ENCODE data around the gene NDUFAB1. TPM values are rescaled to one million over a fixed set of nuclear protein-coding genes. Genes with fewer than 3 reads are reported as not detected.

Gene NDUFAB1
- total RNA-seq, 1 experiment from 2014 or later = 98.3 TPM

GRCh38 chr16:23537390-23537789, 58.7 kb downstream of the NDUFAB1 start:
- Mint-ChIP-seq H3K4me3 (ENCODE audit: unreplicated experiment) (no peak overlapping the region), H3K27ac (ENCODE audit: low read depth, unreplicated experiment) (no peak overlapping the region), H3K27me3 (ENCODE audit: insufficient read depth, unreplicated experiment) (no peaks in the 10 kb centered on the region), H3K36me3 (ENCODE audit: insufficient read depth, unreplicated experiment) (peaks cover 75% of the 10 kb centered on the region), H3K4me1 (ENCODE audit: insufficient read depth, unreplicated experiment) (no peaks in the 10 kb centered on the region), H3K9me3 (ENCODE audit: unreplicated experiment) (no peaks in the 10 kb centered on the region)
- BruUV-seq (replicated peaks) = no TSS peak
- no peak for DNase-seq (ENCODE audit: unreplicated experiment)
- intact Hi-C loops (cut with micrococcal nuclease) = no loop called here
- no peak for TF ChIP-seq CTCF (IDR thresholded peaks at IDR 0.05; ENCODE audit: unreplicated experiment)
- ChIA-PET CTCF (interaction anchor here (0.7 to 1.6 kb wide), 2 partner anchors 18 to 19 kb away, joined by 3 to 4 read pairs; no protein-coding TSS in a partner anchor), POLR2A (interaction anchor here (0.9 to 1.3 kb wide), 2 partner anchors 10 to 33 kb away, joined by 3 to 4 read pairs; no protein-coding TSS in a partner anchor)

GRCh38 chr16:23535901-23536300, 60.2 kb downstream of the NDUFAB1 start:
- intact Hi-C loops (cut with micrococcal nuclease) = no loop called here
- CTCF ChIA-PET = interaction anchor here (1.2 kb wide), 1 partner anchor 23 kb away, joined by 6 read pairs; no protein-coding TSS in a partner anchor
- TF ChIP-seq CTCF (IDR thresholded peaks at IDR 0.05; ENCODE audit: unreplicated experiment) = no peak
- no peaks in the 10 kb centered on the region for H3K27me3 Mint-ChIP-seq (ENCODE audit: insufficient read depth, unreplicated experiment)
- H3K4me3 Mint-ChIP-seq (ENCODE audit: unreplicated experiment) = no peak overlapping the region
- no peaks in the 10 kb centered on the region for H3K4me1 Mint-ChIP-seq (ENCODE audit: insufficient read depth, unreplicated experiment)
- no TSS peak for BruUV-seq (replicated peaks)
- DNase-seq (ENCODE audit: unreplicated experiment) = no peak
- no peaks in the 10 kb centered on the region for H3K9me3 Mint-ChIP-seq (ENCODE audit: unreplicated experiment)
- POLR2A ChIA-PET = no interaction called here
- H3K27ac Mint-ChIP-seq (ENCODE audit: low read depth, unreplicated experiment) = no peak overlapping the region
- peaks cover 75% of the 10 kb centered on the region for H3K36me3 Mint-ChIP-seq (ENCODE audit: insufficient read depth, unreplicated experiment)

GRCh38 chr16:23534868-23535860, 61.0 kb downstream of the NDUFAB1 start:
- H3K36me3 Mint-ChIP-seq (ENCODE audit: insufficient read depth, unreplicated experiment) = peaks cover 83% of the 10 kb centered on the region
- H3K4me1 Mint-ChIP-seq (ENCODE audit: insufficient read depth, unreplicated experiment) = no peaks in the 10 kb centered on the region
- CTCF ChIA-PET = interaction anchor here (0.8 to 1.2 kb wide), 2 partner anchors 10 to 22 kb away, joined by 3 to 6 read pairs; no protein-coding TSS in a partner anchor
- no peak for DNase-seq (ENCODE audit: unreplicated experiment)
- BruUV-seq (replicated peaks) = no TSS peak
- intact Hi-C loops (cut with micrococcal nuclease) = no loop called here
- H3K27me3 Mint-ChIP-seq (ENCODE audit: insufficient read depth, unreplicated experiment) = no peaks in the 10 kb centered on the region
- H3K27ac Mint-ChIP-seq (ENCODE audit: low read depth, unreplicated experiment) = no peak overlapping the region
- POLR2A ChIA-PET = no interaction called here
- H3K9me3 Mint-ChIP-seq (ENCODE audit: unreplicated experiment) = no peaks in the 10 kb centered on the region
- H3K4me3 Mint-ChIP-seq (ENCODE audit: unreplicated experiment) = no peak overlapping the region
- no peak for TF ChIP-seq CTCF (IDR thresholded peaks at IDR 0.05; ENCODE audit: unreplicated experiment)

- Mint-ChIP-seq H3K4me1 (ENCODE audit: insufficient read depth, unreplicated experiment) (no peaks in the 10 kb centered on the region), H3K27ac (ENCODE audit: low read depth, unreplicated experiment) (no peak overlapping the region)
- TF ChIP-seq CTCF (IDR thresholded peaks at IDR 0.05; ENCODE audit: unreplicated experiment) = no peak
Measured at GRCh38 chr16:23532448-23532847, 63.7 kb downstream of the NDUFAB1 start.

More at GRCh38 chr16:23532448-23532847, 63.7 kb downstream of the NDUFAB1 start:
- ChIA-PET POLR2A (no interaction called here), CTCF (no interaction called here)
- intact Hi-C loops (cut with micrococcal nuclease) = no loop called here
- BruUV-seq (replicated peaks) = no TSS peak
- no peaks in the 10 kb centered on the region for H3K9me3 Mint-ChIP-seq (ENCODE audit: unreplicated experiment)
- H3K36me3 Mint-ChIP-seq (ENCODE audit: insufficient read depth, unreplicated experiment) = peaks cover 85% of the 10 kb centered on the region
- DNase-seq (ENCODE audit: unreplicated experiment) = no peak
- no peaks in the 10 kb centered on the region for H3K27me3 Mint-ChIP-seq (ENCODE audit: insufficient read depth, unreplicated experiment)
- no peak overlapping the region for H3K4me3 Mint-ChIP-seq (ENCODE audit: unreplicated experiment)
